22Rv1 (cell line): ENCODE data around the gene CTTNBP2.

Experiments used
- CTCF ChIP-seq: fragments of 450-650 bp; IDR thresholded peaks from 2 replicates; pipeline ENCODE4 v1.5.1; 2017; ENCODE audit warnings: mild to moderate bottlenecking
- ZFX ChIP-seq: fragments of 450-650 bp; IDR thresholded peaks from 2 replicates; pipeline ENCODE4 v1.6.1; 2017; ENCODE audit warnings: antibody characterized with exemption, borderline replicate concordance

GRCh38 chr7:117666689-117667088, 206.6 kb downstream of the CTTNBP2 start:
- TF ChIP-seq CTCF, result no peak
- no peak for TF ChIP-seq ZFX
